Ishikawa (cell line): ENCODE data around the gene TMUB1.

Experiments used
- CEBPB ChIP-seq: IDR thresholded peaks from 2 replicates; pipeline ENCODE4 v1.6.1; 2012
- CREB1 ChIP-seq: IDR thresholded peaks from 2 replicates; pipeline ENCODE4 v1.6.1; 2012; ENCODE audit warnings: low read depth
- EGR1 ChIP-seq: IDR thresholded peaks from 2 replicates; pipeline ENCODE4 v1.6.1; 2012
- EP300 ChIP-seq: IDR thresholded peaks from 2 replicates; pipeline ENCODE4 v1.6.1; 2012; ENCODE audit warnings: borderline replicate concordance
- RAD21 ChIP-seq: IDR thresholded peaks from 2 replicates; pipeline ENCODE4 v1.6.1; 2012; ENCODE audit warnings: low read depth
- TAF1 ChIP-seq: IDR thresholded peaks from 2 replicates; pipeline ENCODE4 v1.6.1; 2012; ENCODE audit warnings: low read depth, mild to moderate bottlenecking
- TCF12 ChIP-seq: IDR thresholded peaks from 2 replicates; pipeline ENCODE4 v1.6.1; 2012; ENCODE audit warnings: low read depth
- TEAD4 ChIP-seq: IDR thresholded peaks from 2 replicates; pipeline ENCODE4 v1.6.1; 2012
- USF1 ChIP-seq: IDR thresholded peaks from 2 replicates; pipeline ENCODE4 v1.6.1; 2012
- YY1 ChIP-seq: IDR thresholded peaks from 2 replicates; pipeline ENCODE4 v1.6.1; 2012; ENCODE audit warnings: low read depth
- TF ChIP-seq, protein P1 (sequence below): IDR thresholded peaks from 2 replicates; pipeline ENCODE4 v1.6.1; 2012
- TF ChIP-seq, protein P2 (sequence below): IDR thresholded peaks from 2 replicates; pipeline ENCODE4 v1.6.1; 2012; ENCODE audit warnings: low read depth, mild to moderate bottlenecking

- TF ChIP-seq EP300 (no peak), CEBPB (no peak), TAF1 (no peak), CREB1 (no peak), EGR1 (no peak), USF1 (0 out of 2 replicates have a peak, but pooled peaks have one; percentile 12), YY1 (no peak), TCF12 (peak; percentile 33; the same call in 1 of the 2 replicates), TEAD4 (no peak), RAD21 (no peak)
- TF ChIP-seq, protein P1, sequence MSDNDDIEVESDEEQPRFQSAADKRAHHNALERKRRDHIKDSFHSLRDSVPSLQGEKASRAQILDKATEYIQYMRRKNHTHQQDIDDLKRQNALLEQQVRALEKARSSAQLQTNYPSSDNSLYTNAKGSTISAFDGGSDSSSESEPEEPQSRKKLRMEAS = peak; percentile 98
- TF ChIP-seq, protein P2, sequence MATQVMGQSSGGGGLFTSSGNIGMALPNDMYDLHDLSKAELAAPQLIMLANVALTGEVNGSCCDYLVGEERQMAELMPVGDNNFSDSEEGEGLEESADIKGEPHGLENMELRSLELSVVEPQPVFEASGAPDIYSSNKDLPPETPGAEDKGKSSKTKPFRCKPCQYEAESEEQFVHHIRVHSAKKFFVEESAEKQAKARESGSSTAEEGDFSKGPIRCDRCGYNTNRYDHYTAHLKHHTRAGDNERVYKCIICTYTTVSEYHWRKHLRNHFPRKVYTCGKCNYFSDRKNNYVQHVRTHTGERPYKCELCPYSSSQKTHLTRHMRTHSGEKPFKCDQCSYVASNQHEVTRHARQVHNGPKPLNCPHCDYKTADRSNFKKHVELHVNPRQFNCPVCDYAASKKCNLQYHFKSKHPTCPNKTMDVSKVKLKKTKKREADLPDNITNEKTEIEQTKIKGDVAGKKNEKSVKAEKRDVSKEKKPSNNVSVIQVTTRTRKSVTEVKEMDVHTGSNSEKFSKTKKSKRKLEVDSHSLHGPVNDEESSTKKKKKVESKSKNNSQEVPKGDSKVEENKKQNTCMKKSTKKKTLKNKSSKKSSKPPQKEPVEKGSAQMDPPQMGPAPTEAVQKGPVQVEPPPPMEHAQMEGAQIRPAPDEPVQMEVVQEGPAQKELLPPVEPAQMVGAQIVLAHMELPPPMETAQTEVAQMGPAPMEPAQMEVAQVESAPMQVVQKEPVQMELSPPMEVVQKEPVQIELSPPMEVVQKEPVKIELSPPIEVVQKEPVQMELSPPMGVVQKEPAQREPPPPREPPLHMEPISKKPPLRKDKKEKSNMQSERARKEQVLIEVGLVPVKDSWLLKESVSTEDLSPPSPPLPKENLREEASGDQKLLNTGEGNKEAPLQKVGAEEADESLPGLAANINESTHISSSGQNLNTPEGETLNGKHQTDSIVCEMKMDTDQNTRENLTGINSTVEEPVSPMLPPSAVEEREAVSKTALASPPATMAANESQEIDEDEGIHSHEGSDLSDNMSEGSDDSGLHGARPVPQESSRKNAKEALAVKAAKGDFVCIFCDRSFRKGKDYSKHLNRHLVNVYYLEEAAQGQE = peak; percentile 95
These were observed 32.2 kb downstream of the TMUB1 start for GRCh38 chr7:151051108-151051507.
